Prostate gland (tissue), 2 donors: Measurements from ENCODE around the gene ZSWIM2.
"Not testable (repeated sequence)": the region's sequence is repeated elsewhere in the genome, so short reads cannot be mapped to it uniquely, and the experiment has no call there.

ENCODE experiments used
- POLR2A ChIP-seq: fragments of 450-650 bp; IDR thresholded peaks from one replicate; pipeline ENCODE4 v1.6.1; 2016; ENCODE audit warnings: antibody characterized with exemption, mild to moderate bottlenecking
- POLR2AphosphoS5 ChIP-seq: sonication (generic); formaldehyde crosslinking; IDR thresholded peaks from one replicate; pipeline ENCODE4 v1.6.1; 2017; ENCODE audit warnings: antibody characterized with exemption
- TF ChIP-seq, protein P1 (sequence below), 4 experiments: fragments of 200-600 bp in 2 of 4; fragments of 450-650 bp in 2 of 4; sonication (generic) in 2 of 4; IDR thresholded peaks; 1 replicate in 3 of 4; 2 replicates in 1 of 4; pipeline ENCODE4 v1.5.1; 2016 to 2019; ENCODE audit warnings: antibody characterized with exemption in 4 of 4, mild to moderate bottlenecking in 2 of 4, moderate library complexity in 2 of 4

GRCh38 chr2:186811760-186812159 is 37.2 kb downstream of the ZSWIM2 start:
- TF ChIP-seq POLR2AphosphoS5, POLR2A: not testable (repeated sequence)
- TF ChIP-seq, protein P1, sequence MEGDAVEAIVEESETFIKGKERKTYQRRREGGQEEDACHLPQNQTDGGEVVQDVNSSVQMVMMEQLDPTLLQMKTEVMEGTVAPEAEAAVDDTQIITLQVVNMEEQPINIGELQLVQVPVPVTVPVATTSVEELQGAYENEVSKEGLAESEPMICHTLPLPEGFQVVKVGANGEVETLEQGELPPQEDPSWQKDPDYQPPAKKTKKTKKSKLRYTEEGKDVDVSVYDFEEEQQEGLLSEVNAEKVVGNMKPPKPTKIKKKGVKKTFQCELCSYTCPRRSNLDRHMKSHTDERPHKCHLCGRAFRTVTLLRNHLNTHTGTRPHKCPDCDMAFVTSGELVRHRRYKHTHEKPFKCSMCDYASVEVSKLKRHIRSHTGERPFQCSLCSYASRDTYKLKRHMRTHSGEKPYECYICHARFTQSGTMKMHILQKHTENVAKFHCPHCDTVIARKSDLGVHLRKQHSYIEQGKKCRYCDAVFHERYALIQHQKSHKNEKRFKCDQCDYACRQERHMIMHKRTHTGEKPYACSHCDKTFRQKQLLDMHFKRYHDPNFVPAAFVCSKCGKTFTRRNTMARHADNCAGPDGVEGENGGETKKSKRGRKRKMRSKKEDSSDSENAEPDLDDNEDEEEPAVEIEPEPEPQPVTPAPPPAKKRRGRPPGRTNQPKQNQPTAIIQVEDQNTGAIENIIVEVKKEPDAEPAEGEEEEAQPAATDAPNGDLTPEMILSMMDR (IDR thresholded peaks at IDR 0.05), result not testable (repeated sequence)
